Endothelial cell of umbilical vein (primary cell): ENCODE results near the gene OR10P1. TPM values are rescaled to one million over a fixed set of nuclear protein-coding genes. Genes with fewer than 3 reads are reported as not detected.

Source experiments
- BruUV-seq: library from RNA; stranded (reverse); fragments of 400-500 nt; replicated peaks from 2 replicates; lab custom pipeline; 2021; lab: Mats Ljungman, UMichigan
- CTCF ChIA-PET: fragments of 300-600, 350-600 bp; sonication (Branson Sonifier 250); formaldehyde crosslinking; loops from one replicate; lab custom pipeline; 2021; ENCODE audit warnings: antibody characterized with exemption, inconsistent platforms; lab: Charles Lee
- POLR2A ChIA-PET: fragments of 300-600, 350-600 bp; sonication (Branson Sonifier 250); formaldehyde crosslinking; loops from one replicate; lab custom pipeline; 2021; ENCODE audit warnings: antibody characterized with exemption, inconsistent platforms; lab: Charles Lee
- DNase-seq: peaks from one replicate; pipeline ENCODE4 v3.0.0-alpha.2; 2011; ENCODE audit warnings: low read depth, low spot score
- FAIRE-seq: peaks from 2 replicates; lab custom pipeline; 2011; peaks lifted over from hg19 to GRCh38; lab: Jason Lieb, UNC
- H2AFZ ChIP-seq: 2 replicates; pipeline ENCODE4 v1.6.0; 2012; ENCODE audit warnings: low read depth, low read length, control low read depth, inconsistent platforms
- H3K27ac ChIP-seq: 2 replicates; pipeline ENCODE4 v1.5.1; 2011; ENCODE audit warnings: low read depth, mild to moderate bottlenecking, control low read depth, low read length, moderate library complexity; ENCODE audit not compliant: insufficient read depth
- H3K27me3 ChIP-seq, 2 experiments: 2 replicates each; pipeline versions ENCODE4 v1.6.0 to v1.6.1; 2011; ENCODE audit warnings: low read length in 2 of 2, mixed read lengths in 1 of 2; ENCODE audit not compliant: control insufficient read depth in 2 of 2, insufficient read depth in 2 of 2
- H3K36me3 ChIP-seq, 2 experiments: 2 replicates in 1 of 2; 3 replicates in 1 of 2; pipeline ENCODE4 v1.5.1; 2011; ENCODE audit warnings: low read length in 2 of 2, mild to moderate bottlenecking in 1 of 2, moderate library complexity in 1 of 2; ENCODE audit not compliant: control insufficient read depth in 2 of 2, insufficient read depth in 2 of 2; ENCODE audit errors: extremely low read depth in 1 of 2
- H3K4me1 ChIP-seq: 3 replicates; pipeline ENCODE4 v1.5.1; 2011; ENCODE audit warnings: mild to moderate bottlenecking, low read length; ENCODE audit not compliant: control insufficient read depth, insufficient read depth; ENCODE audit errors: extremely low read depth
- H3K4me2 ChIP-seq: 2 replicates; pipeline ENCODE4 v1.6.1; 2011; ENCODE audit warnings: low read length, control low read depth, mixed read lengths; ENCODE audit not compliant: insufficient read depth
- H3K4me3 ChIP-seq, 3 experiments: fragments of 200-600 bp in 1 of 3; sonication (generic), shearing (Covaris generic) in 1 of 3; replicated peaks in 1 of 3; 2 replicates each; pipeline ENCODE4 v1.5.1; 2011 to 2016; ENCODE audit warnings: control low read depth in 3 of 3, low read length in 3 of 3, mild to moderate bottlenecking in 2 of 3, inconsistent platforms in 1 of 3, low read depth in 1 of 3, moderate library complexity in 1 of 3; ENCODE audit not compliant: insufficient read depth in 1 of 3
- H3K79me2 ChIP-seq: 2 replicates; pipeline ENCODE4 v1.6.0; 2012; ENCODE audit warnings: low read length, inconsistent platforms; ENCODE audit not compliant: control insufficient read depth, insufficient read depth
- H3K9ac ChIP-seq: replicated peaks from 2 replicates; pipeline ENCODE3; 2011; ENCODE audit warnings: low read length, control low read depth; ENCODE audit not compliant: insufficient read depth; ENCODE audit errors: extremely low read depth
- H3K9me1 ChIP-seq: replicated peaks from 3 replicates; pipeline ENCODE4 v1.6.0; 2011; ENCODE audit warnings: mild to moderate bottlenecking, low read length; ENCODE audit not compliant: control insufficient read depth, insufficient read depth; ENCODE audit errors: extremely low read depth
- H3K9me3 ChIP-seq: replicated peaks from 2 replicates; pipeline ENCODE4 v1.5.1; 2012; ENCODE audit warnings: low read length, inconsistent platforms; ENCODE audit not compliant: control insufficient read depth, insufficient read depth
- H4K20me1 ChIP-seq: replicated peaks from 2 replicates; pipeline ENCODE3; 2011; ENCODE audit warnings: mild to moderate bottlenecking, low read length; ENCODE audit not compliant: control insufficient read depth, insufficient read depth; ENCODE audit errors: extremely low read depth
- CTCF ChIP-seq, 2 donors: IDR thresholded peaks; 1 replicate in 1 of 2; 2 replicates in 1 of 2; pipeline ENCODE4 v1.5.1; 2011; ENCODE audit warnings: low read length in 2 of 2, mild to moderate bottlenecking in 2 of 2, moderate library complexity in 2 of 2, control low read depth in 1 of 2, inconsistent platforms in 1 of 2, low read depth in 1 of 2; ENCODE audit not compliant: insufficient read depth in 1 of 2; ENCODE audit errors: extremely low read depth in 1 of 2
- EZH2 ChIP-seq: IDR thresholded peaks from 2 replicates; pipeline ENCODE4 v1.6.1; 2012; ENCODE audit warnings: borderline replicate concordance, low read depth, mild to moderate bottlenecking, moderate library complexity, low read length, inconsistent platforms; ENCODE audit not compliant: severe bottlenecking
- FOS ChIP-seq: IDR thresholded peaks from 2 replicates; pipeline ENCODE4 v1.6.1; 2011; ENCODE audit warnings: mild to moderate bottlenecking, low read length, moderate library complexity, borderline replicate concordance; ENCODE audit not compliant: insufficient read depth
- GATA2 ChIP-seq: IDR thresholded peaks from 2 replicates; pipeline ENCODE4 v1.7.0; 2011; ENCODE audit warnings: low read depth, mild to moderate bottlenecking, moderate library complexity, mixed read lengths, low read length; ENCODE audit not compliant: insufficient read length, insufficient read depth
- JUN ChIP-seq: IDR thresholded peaks from 2 replicates; pipeline ENCODE4 v1.6.1; 2011; ENCODE audit warnings: borderline replicate concordance, low read depth; ENCODE audit not compliant: insufficient read length, insufficient read depth
- MAX ChIP-seq: IDR thresholded peaks from 2 replicates; pipeline ENCODE4 v1.6.1; 2011; ENCODE audit not compliant: insufficient read depth, insufficient read length
- MYC ChIP-seq: IDR thresholded peaks from one replicate; pipeline ENCODE4 v1.6.1; 2011; ENCODE audit warnings: mild to moderate bottlenecking, low read depth, low read length
- POLR2A ChIP-seq: IDR thresholded peaks from 2 replicates; pipeline ENCODE4 v1.6.1; 2012; ENCODE audit warnings: low read depth, mild to moderate bottlenecking, control low read depth, low read length
- POLR2AphosphoS5 ChIP-seq: IDR thresholded peaks from 2 replicates; pipeline ENCODE4 v1.6.1; 2012; ENCODE audit warnings: low read depth, mild to moderate bottlenecking, control low read depth, low read length, moderate library complexity; ENCODE audit not compliant: insufficient read depth
- dilution Hi-C: fragments of 300-500 bp; cut with MboI; formaldehyde crosslinking; loops from one replicate; pipeline ENCODE4 v1.15.0; 2019; ENCODE audit warnings: low sequenced_read_pairs; ENCODE audit not compliant: extremely low pct_ligation_motif_present
- intact Hi-C: fragments of 100-400 bp; cut with micrococcal nuclease; formaldehyde crosslinking; loops from one replicate; pipeline ENCODE4 v1.10.0; 2022
- polyA plus RNA-seq, 4 experiments: library from polyadenylated mRNA; depleted of rRNA in 3 of 4; stranded (reverse) in 3 of 4; unstranded in 1 of 4; fragments of >200 nt; gene quantifications; 2 replicates each; pipeline versions ENCODE4 v1.2.1 to v1.2.3, GENCODE V29; 2011 to 2012; ENCODE audit warnings: missing spikeins in 1 of 4
- total RNA-seq: library from RNA; stranded (reverse); gene quantifications from 2 replicates; pipeline ENCODE4 v1.2.3, GENCODE V29; 2021

OR10P1 gene
- total and polyA plus RNA-seq, 2 donors (not counting 3 experiments of a cell fraction or from before 2014, with no cell fraction given) = not detected

GRCh38 chr12:55651299-55651683, 14.6 kb downstream of the OR10P1 start:
- DNase-seq (no peak), FAIRE-seq (no peak)
- ChIA-PET POLR2A (no interaction called here), CTCF (no interaction called here)
- BruUV-seq = no TSS peak
- no peak overlapping the region for H3K4me3 ChIP-seq
- TF ChIP-seq EZH2 = no peak
- TF ChIP-seq POLR2A = no peak
- no peak for TF ChIP-seq FOS
- no peak for TF ChIP-seq MYC
- TF ChIP-seq JUN = no peak
- TF ChIP-seq MAX = no peak
- no peak overlapping the region for H2AFZ ChIP-seq
- intact Hi-C loops (no loop called here), dilution Hi-C loops (no loop called here)
- H4K20me1 ChIP-seq = no peaks in the 10 kb centered on the region
- no peaks in the 10 kb centered on the region for H3K36me3 ChIP-seq
- H3K4me2 ChIP-seq = no peak overlapping the region
- H3K27me3 ChIP-seq = no peaks in the 10 kb centered on the region
- no peaks in the 10 kb centered on the region for H3K4me1 ChIP-seq
- H3K9ac ChIP-seq = no peak overlapping the region
- no peaks in the 10 kb centered on the region for H3K79me2 ChIP-seq
- H3K27ac ChIP-seq = no peak overlapping the region
- no peaks in the 10 kb centered on the region for H3K9me3 ChIP-seq
- H3K9me1 ChIP-seq = no peaks in the 10 kb centered on the region

GRCh38 chr12:55652352-55652751, 15.7 kb downstream of the OR10P1 start:
- dilution Hi-C loops (no loop called here), intact Hi-C loops (no loop called here)
- no TSS peak for BruUV-seq
- H2AFZ ChIP-seq = no peak overlapping the region
- H3K9me3 ChIP-seq = no peaks in the 10 kb centered on the region
- no peaks in the 10 kb centered on the region for H4K20me1 ChIP-seq
- H3K4me3 ChIP-seq = no peak overlapping the region
- H3K36me3 ChIP-seq = no peaks in the 10 kb centered on the region
- H3K9ac ChIP-seq = no peak overlapping the region
- FAIRE-seq (no peak), DNase-seq (no peak)
- no peaks in the 10 kb centered on the region for H3K9me1 ChIP-seq
- H3K79me2 ChIP-seq = no peaks in the 10 kb centered on the region
- no peak overlapping the region for H3K4me2 ChIP-seq
- no peaks in the 10 kb centered on the region for H3K4me1 ChIP-seq
- peaks cover 2 to 3% of the 10 kb centered on the region in 2 experiments for H3K27me3 ChIP-seq
- H3K27ac ChIP-seq = no peak overlapping the region
- TF ChIP-seq EZH2 (no peak), MAX (no peak), FOS (no peak), MYC (no peak), POLR2A (no peak), GATA2 (no peak), JUN (no peak), CTCF (IDR thresholded peaks at IDR 0.05; ENCODE audit: extremely low read depth in 1 of 2, insufficient read depth in 1 of 2, low read depth in 1 of 2, low read length in 2 of 2) (no peak), POLR2AphosphoS5 (no peak)
- ChIA-PET POLR2A (no interaction called here), CTCF (no interaction called here)
